H9 (cell line): ENCODE data around the gene SLC23A3. TPM values are rescaled to one million over a fixed set of nuclear protein-coding genes. Genes with fewer than 3 reads are reported as not detected.
"Not testable (repeated sequence)": the region's sequence is repeated elsewhere in the genome, so short reads cannot be mapped to it uniquely, and the experiment has no call there.

Experiments
- DNase-seq: peaks from one replicate; pipeline ENCODE4 v3.0.0-alpha.2; 2017
- H2AFZ ChIP-seq: one replicate; pipeline ENCODE4 v1.6.1; 2013; ENCODE audit warnings: mild to moderate bottlenecking, low read length, control low read depth, moderate library complexity
- H2AK5ac ChIP-seq: 2 replicates; pipeline ENCODE4 v1.6.1; 2013; ENCODE audit warnings: low read length, control low read depth, mixed read lengths; ENCODE audit not compliant: insufficient read length
- H2BK120ac ChIP-seq: one replicate; pipeline ENCODE4 v1.6.1; 2013; ENCODE audit warnings: low read depth, mild to moderate bottlenecking, low read length, control low read depth, inconsistent platforms; ENCODE audit not compliant: poor library complexity, severe bottlenecking
- H2BK12ac ChIP-seq: 2 replicates; pipeline ENCODE4 v1.6.1; 2013; ENCODE audit warnings: low read length, control low read depth, mixed read lengths, low read depth; ENCODE audit not compliant: insufficient read length
- H2BK15ac ChIP-seq: 2 replicates; pipeline ENCODE4 v1.6.1; 2013; ENCODE audit warnings: low read depth, low read length, control low read depth
- H2BK20ac ChIP-seq: one replicate; pipeline ENCODE4 v1.6.1; 2013; ENCODE audit warnings: low read depth, mild to moderate bottlenecking, low read length, control low read depth, inconsistent platforms; ENCODE audit not compliant: poor library complexity, severe bottlenecking
- H2BK5ac ChIP-seq: 2 replicates; pipeline ENCODE4 v1.6.1; 2013; ENCODE audit warnings: low read length, control low read depth, mixed read lengths; ENCODE audit not compliant: insufficient read length
- H3K14ac ChIP-seq: 2 replicates; pipeline ENCODE4 v1.6.1; 2013; ENCODE audit warnings: low read length, control low read depth; ENCODE audit not compliant: insufficient read depth
- H3K18ac ChIP-seq: 2 replicates; pipeline ENCODE4 v1.6.1; 2013; ENCODE audit warnings: low read depth, mild to moderate bottlenecking, mixed read lengths, low read length, control low read depth; ENCODE audit not compliant: insufficient read length
- H3K23ac ChIP-seq: 2 replicates; pipeline ENCODE4 v1.6.1; 2013; ENCODE audit warnings: low read length, control low read depth, mixed read lengths, low read depth; ENCODE audit not compliant: insufficient read length
- H3K23me2 ChIP-seq: 2 replicates; pipeline ENCODE4 v1.6.1; 2013; ENCODE audit warnings: low read depth, mild to moderate bottlenecking, mixed read lengths, low read length, control low read depth; ENCODE audit not compliant: insufficient read length, poor library complexity, severe bottlenecking
- H3K27ac ChIP-seq: 2 replicates; pipeline ENCODE4 v1.5.1; 2013; ENCODE audit warnings: low read length, control low read depth, mixed read lengths, low read depth; ENCODE audit not compliant: insufficient read length
- H3K27me3 ChIP-seq: 2 replicates; pipeline ENCODE4 v1.6.1; 2013; ENCODE audit warnings: low read length, control low read depth, inconsistent platforms; ENCODE audit not compliant: insufficient read depth
- H3K4ac ChIP-seq: 2 replicates; pipeline ENCODE4 v1.6.1; 2013; ENCODE audit warnings: low read depth, mild to moderate bottlenecking, control low read depth, inconsistent platforms, low read length, moderate library complexity
- H3K4me1 ChIP-seq: 2 replicates; pipeline ENCODE4 v1.6.1; 2013; ENCODE audit warnings: low read length, control low read depth, inconsistent platforms; ENCODE audit not compliant: insufficient read depth
- H3K4me2 ChIP-seq: 2 replicates; pipeline ENCODE4 v1.6.1; 2013; ENCODE audit warnings: low read length, control low read depth, mixed read lengths; ENCODE audit not compliant: insufficient read length, insufficient read depth
- H3K56ac ChIP-seq: 2 replicates; pipeline ENCODE4 v1.6.1; 2013; ENCODE audit warnings: low read depth, mild to moderate bottlenecking, mixed read lengths, low read length, control low read depth; ENCODE audit not compliant: insufficient read length
- H3K79me1 ChIP-seq: 2 replicates; pipeline ENCODE4 v1.6.1; 2013; ENCODE audit warnings: low read depth, mild to moderate bottlenecking, moderate library complexity, low read length, control low read depth, inconsistent platforms; ENCODE audit not compliant: insufficient read depth, poor library complexity, severe bottlenecking
- H3K79me2 ChIP-seq: 2 replicates; pipeline ENCODE4 v1.6.1; 2013; ENCODE audit warnings: low read length, control low read depth, inconsistent platforms; ENCODE audit not compliant: insufficient read depth
- H3K9ac ChIP-seq: 2 replicates; pipeline ENCODE4 v1.6.1; 2013; ENCODE audit warnings: low read length, control low read depth, mixed read lengths; ENCODE audit not compliant: insufficient read length; ENCODE audit errors: extremely low read depth
- H3K9me3 ChIP-seq: one replicate; pipeline ENCODE4 v1.6.1; 2013; ENCODE audit warnings: low read depth, low read length, inconsistent platforms; ENCODE audit not compliant: control insufficient read depth
- H3T11ph ChIP-seq: one replicate; pipeline ENCODE4 v1.6.1; 2013; ENCODE audit warnings: mild to moderate bottlenecking, low read length, control low read depth, inconsistent platforms
- H4K20me1 ChIP-seq: one replicate; pipeline ENCODE4 v1.6.1; 2013; ENCODE audit not compliant: control insufficient read depth, insufficient read length, insufficient read depth
- H4K5ac ChIP-seq: 2 replicates; pipeline ENCODE4 v1.6.1; 2013; ENCODE audit warnings: low read depth, mild to moderate bottlenecking, mixed read lengths, low read length, control low read depth; ENCODE audit not compliant: insufficient read length
- H4K8ac ChIP-seq: replicated peaks from 2 replicates; pipeline ENCODE4 v1.6.1; 2013; ENCODE audit warnings: low read length, control low read depth, mixed read lengths, low read depth; ENCODE audit not compliant: insufficient read length
- H4K91ac ChIP-seq: 2 replicates; pipeline ENCODE4 v1.6.1; 2013; ENCODE audit warnings: low read depth, mild to moderate bottlenecking, moderate library complexity, mixed read lengths, low read length, control low read depth; ENCODE audit not compliant: insufficient read length
- H3K27ac Mint-ChIP-seq, 3 experiments: 2 replicates in 2 of 3; 3 replicates in 1 of 3; pipeline ENCODE4 v1.8.0; 2020 to 2021; ENCODE audit warnings: mixed read lengths in 3 of 3, mild to moderate bottlenecking in 1 of 3, moderate library complexity in 1 of 3
- H3K27me3 Mint-ChIP-seq: 2 replicates; pipeline ENCODE4 v1.8.0; 2021; ENCODE audit warnings: low read depth, mild to moderate bottlenecking, moderate library complexity, mixed read lengths
- H3K36me3 Mint-ChIP-seq, 3 experiments: 2 replicates in 2 of 3; 3 replicates in 1 of 3; pipeline ENCODE4 v1.8.0; 2020 to 2021; ENCODE audit warnings: low read depth in 3 of 3, mixed read lengths in 3 of 3; ENCODE audit not compliant: insufficient read depth in 1 of 3
- H3K4me1 Mint-ChIP-seq, 2 experiments: 2 replicates each; pipeline ENCODE4 v1.8.0; 2020; ENCODE audit warnings: mixed read lengths in 2 of 2
- H3K4me3 Mint-ChIP-seq, 2 experiments: 2 replicates in 1 of 2; 3 replicates in 1 of 2; pipeline ENCODE4 v1.8.0; 2020 to 2021; ENCODE audit warnings: mild to moderate bottlenecking in 2 of 2, mixed read lengths in 2 of 2, moderate library complexity in 1 of 2
- H3K9me3 Mint-ChIP-seq, 2 experiments: 2 replicates in 1 of 2; 3 replicates in 1 of 2; pipeline ENCODE4 v1.8.0; 2020; ENCODE audit warnings: mild to moderate bottlenecking in 2 of 2, mixed read lengths in 2 of 2, moderate library complexity in 1 of 2
- CTCF ChIP-seq: fragments of 200-600 bp; sonication (generic); conservative IDR thresholded peaks from 3 replicates; pipeline ENCODE4 v1.8.0; 2021; ENCODE audit warnings: antibody characterized with exemption, mild to moderate bottlenecking
- WGBS: extraction: QIAGEN DNeasy Blood & Tissue Kit; methylation state at CpG from one replicate; pipeline ENCODE4 v1.1.7; 2013; ENCODE audit warnings: missing lambda C conversion rate, low lambda C conversion rate, mixed read lengths; ENCODE audit not compliant: insufficient read length; ENCODE audit errors: extremely low coverage; 5-methylcytosine and 5-hydroxymethylcytosine counted together
- total RNA-seq: library from RNA; stranded (reverse); gene quantifications from 2 replicates; pipeline ENCODE4 v1.2.1, GENCODE V29; 2021

SLC23A3 gene
- total RNA-seq, 1 experiment from 2014 or later: 1.2 TPM

GRCh38 chr2:219204425-219205164 is 34.8 kb upstream of the SLC23A3 start:
- Histone ChIP-seq H3K4ac (no peak overlapping the region), H3K18ac (no peak overlapping the region)
- H3K4me3 Mint-ChIP-seq: no peak overlapping the region

DNA sequence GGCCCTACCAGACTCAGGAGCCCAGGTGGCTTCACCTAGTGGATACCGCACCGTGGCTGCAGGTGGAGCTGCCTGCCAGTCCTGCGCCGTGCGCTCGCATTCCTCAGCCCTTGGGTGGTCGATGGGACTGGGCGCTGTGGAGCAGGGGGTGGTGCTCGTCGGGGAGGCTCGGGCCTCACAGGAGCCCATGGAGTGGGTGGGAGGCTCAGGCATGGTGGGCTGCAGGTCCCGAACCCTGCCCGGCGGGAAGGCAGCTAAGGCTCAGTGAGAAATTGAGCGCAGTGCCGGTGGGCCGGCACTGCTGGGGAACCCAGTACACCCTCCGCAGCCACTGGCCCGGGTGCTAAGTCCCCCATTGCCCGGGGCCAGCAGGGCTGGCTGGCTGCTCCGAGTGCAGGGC is 31.5 kb upstream of the SLC23A3 start:
- not testable (repeated sequence) for H3K18ac ChIP-seq, H4K91ac ChIP-seq, H3K14ac ChIP-seq, H3K4me1 ChIP-seq, H2BK120ac ChIP-seq, H3K56ac ChIP-seq, H3K9me3 Mint-ChIP-seq, H3K79me1 ChIP-seq, H2BK12ac ChIP-seq, H2AFZ ChIP-seq, H4K20me1 ChIP-seq, H3K4ac ChIP-seq, H3K9me3 ChIP-seq, H2BK5ac ChIP-seq, H2AK5ac ChIP-seq, H3K23me2 ChIP-seq, H4K5ac ChIP-seq, H3K27ac Mint-ChIP-seq, H3K4me3 Mint-ChIP-seq, H3K36me3 Mint-ChIP-seq, H3K4me2 ChIP-seq, H3T11ph ChIP-seq, H3K79me2 ChIP-seq, H3K27me3 ChIP-seq, H3K27ac ChIP-seq, H3K9ac ChIP-seq, H4K8ac ChIP-seq, H2BK20ac ChIP-seq, H2BK15ac ChIP-seq, H3K23ac ChIP-seq
- no CpG with 5 or more reads among the region's 21 CpGs for WGBS
- peak; percentile 16 for DNase-seq
- Mint-ChIP-seq H3K4me1 (peaks cover 14 to 20% of the 10 kb centered on the region in 2 experiments), H3K27me3 (peaks cover 10% of the 10 kb centered on the region)

More at GRCh38 chr2:219204425-219205164, 34.8 kb upstream of the SLC23A3 start:
- Histone ChIP-seq H3K9me3 (no peaks in the 10 kb centered on the region), H4K20me1 (no peaks in the 10 kb centered on the region), H4K91ac (no peak overlapping the region), H3K27me3 (no peaks in the 10 kb centered on the region), H3K79me2 (no peaks in the 10 kb centered on the region), H2AK5ac (no peak overlapping the region), H2BK5ac (no peak overlapping the region), H2BK15ac (no peak overlapping the region), H2BK120ac (no peak overlapping the region), H3K4me1 (no peaks in the 10 kb centered on the region), H4K5ac (no peak overlapping the region), H3K4me2 (no peak overlapping the region), H2AFZ (no peak overlapping the region), H3K9ac (no peak overlapping the region), H4K8ac (no peak overlapping the region), H2BK12ac (no peak overlapping the region), H3K27ac (no peak overlapping the region), H3K23me2 (peaks cover 4% of the 10 kb centered on the region), H3K23ac (no peak overlapping the region), H3K14ac (no peak overlapping the region), H3K56ac (no peak overlapping the region), H2BK20ac (no peak overlapping the region), H3K79me1 (no peaks in the 10 kb centered on the region), H3T11ph (no peak overlapping the region)
- peaks cover 12 to 21% of the 10 kb centered on the region in 2 experiments for H3K4me1 Mint-ChIP-seq
- peaks cover 6 to 7% of the 10 kb centered on the region in 2 experiments; a peak in 4 of 5 replicates for H3K9me3 Mint-ChIP-seq
- H3K36me3 Mint-ChIP-seq: peaks cover 7 to 24% (median 19%) of the 10 kb centered on the region in 3 experiments
- WGBS: no CpG with 5 or more reads among the region's 7 CpGs
- DNase-seq: peak; percentile 2
- H3K27me3 Mint-ChIP-seq: peaks cover 10% of the 10 kb centered on the region
- TF ChIP-seq CTCF: no peak
- H3K27ac Mint-ChIP-seq: no peak overlapping the region
